Spinal cord (tissue), 10 donors: Measurements from ENCODE around the gene KCTD1. TPM values are rescaled to one million over a fixed set of nuclear protein-coding genes. Genes with fewer than 3 reads are reported as not detected.

Experiments used
- DNase-seq, 6 donors: peaks; one replicate each; pipeline versions ENCODE4 v3.0.0 to v3.0.0-alpha.2; 2013 to 2015; ENCODE audit warnings: low spot score in 6 of 6, low read depth in 4 of 6
- H3K27ac ChIP-seq: one replicate; pipeline ENCODE4 v1.5.1; 2013; ENCODE audit warnings: low read depth, low read length, control low read depth
- H3K27me3 ChIP-seq: one replicate; pipeline ENCODE4 v1.6.1; 2013; ENCODE audit warnings: low read length; ENCODE audit not compliant: control insufficient read depth, insufficient read depth
- H3K36me3 ChIP-seq: one replicate; pipeline ENCODE4 v1.6.1; 2013; ENCODE audit warnings: low read length; ENCODE audit not compliant: control insufficient read depth, insufficient read depth
- H3K4me1 ChIP-seq: one replicate; pipeline ENCODE4 v1.6.1; 2013; ENCODE audit warnings: low read length; ENCODE audit not compliant: control insufficient read depth, insufficient read depth
- H3K4me3 ChIP-seq: one replicate; pipeline ENCODE4 v1.5.1; 2013; ENCODE audit warnings: low read depth, low read length, control low read depth
- H3K9me3 ChIP-seq: one replicate; pipeline ENCODE4 v1.6.1; 2013; ENCODE audit warnings: low read length; ENCODE audit not compliant: control insufficient read depth, insufficient read depth
- WGBS: methylation state at CpG from one replicate; pipeline ENCODE4 v1.1.5; 2013; ENCODE audit warnings: missing lambda C conversion rate; ENCODE audit not compliant: insufficient coverage; 5-methylcytosine and 5-hydroxymethylcytosine counted together
- polyA plus RNA-seq, 2 donors: library from polyadenylated mRNA; unstranded; fragments of 120-200 nt; gene quantifications; one replicate each; pipeline ENCODE4 v1.2.1, GENCODE V29; 2013; ENCODE audit not compliant: insufficient read length in 2 of 2
- total RNA-seq, 2 donors: library from RNA; depleted of rRNA in 1 of 2; stranded (reverse); fragments of 120-200 nt in 1 of 2; fragments of >200 nt in 1 of 2; gene quantifications; one replicate each; pipeline versions ENCODE4 v1.2.3 to v1.2.4, GENCODE V29; 2013 to 2014
- donor health status: healthy.

Gene KCTD1
- total and polyA plus RNA-seq, 4 donors: 23.0 to 46.7 (median 33.9) TPM

GRCh38 chr18:26566874-26567555 is 18.7 kb upstream of the KCTD1 start:
- no peak for DNase-seq
- no peaks in the 10 kb centered on the region for H3K36me3 ChIP-seq
- H3K27me3 ChIP-seq: no peaks in the 10 kb centered on the region
- WGBS: 43% methylated on average over 1 of the region's 1 CpG
- H3K4me1 ChIP-seq: no peaks in the 10 kb centered on the region
- no peak overlapping the region for H3K27ac ChIP-seq
- no peak overlapping the region for H3K4me3 ChIP-seq
- no peaks in the 10 kb centered on the region for H3K9me3 ChIP-seq

- H3K27ac ChIP-seq: no peak overlapping the region
- no peak for DNase-seq
- H3K36me3 ChIP-seq: no peaks in the 10 kb centered on the region
- no peaks in the 10 kb centered on the region for H3K9me3 ChIP-seq
- H3K4me1 ChIP-seq: no peaks in the 10 kb centered on the region
- H3K4me3 ChIP-seq: no peak overlapping the region
- no peaks in the 10 kb centered on the region for H3K27me3 ChIP-seq
Observed at GRCh38 chr18:26565514-26565913, 17.2 kb upstream of the KCTD1 start.

- Histone ChIP-seq H3K36me3 (no peaks in the 10 kb centered on the region), H3K27ac (no peak overlapping the region), H3K4me3 (no peak overlapping the region), H3K27me3 (no peaks in the 10 kb centered on the region), H3K4me1 (no peaks in the 10 kb centered on the region), H3K9me3 (no peaks in the 10 kb centered on the region)
- 100% methylated on average over 1 of the region's 3 CpGs for WGBS
- no peak for DNase-seq
Observed at GRCh38 chr18:26563024-26563423, 14.7 kb upstream of the KCTD1 start.

GRCh38 chr18:26562568-26562967 is 14.2 kb upstream of the KCTD1 start:
- no peaks in the 10 kb centered on the region for H3K27me3 ChIP-seq
- H3K36me3 ChIP-seq: no peaks in the 10 kb centered on the region
- no peak overlapping the region for H3K4me3 ChIP-seq
- no peak for DNase-seq
- no peak overlapping the region for H3K27ac ChIP-seq
- 100% methylated on average over 1 of the region's 2 CpGs for WGBS
- H3K4me1 ChIP-seq: no peaks in the 10 kb centered on the region
- H3K9me3 ChIP-seq: no peaks in the 10 kb centered on the region

- no peak overlapping the region for H3K27ac ChIP-seq
- 100% methylated on average over 2 of the region's 5 CpGs for WGBS
- H3K4me3 ChIP-seq: no peak overlapping the region
- H3K27me3 ChIP-seq: no peaks in the 10 kb centered on the region
- H3K36me3 ChIP-seq: no peaks in the 10 kb centered on the region
- no peaks in the 10 kb centered on the region for H3K4me1 ChIP-seq
- no peak for DNase-seq
- no peaks in the 10 kb centered on the region for H3K9me3 ChIP-seq
Observed at GRCh38 chr18:26561769-26562168, 13.4 kb upstream of the KCTD1 start.

- Histone ChIP-seq H3K9me3 (no peaks in the 10 kb centered on the region), H3K27ac (no peak overlapping the region), H3K4me3 (no peak overlapping the region), H3K4me1 (no peaks in the 10 kb centered on the region), H3K36me3 (no peaks in the 10 kb centered on the region), H3K27me3 (peaks cover 20% of the 10 kb centered on the region)
- DNase-seq: no peak
- no CpG with 5 or more reads among the region's 3 CpGs for WGBS
Observed at GRCh38 chr18:26556573-26556972, 8.2 kb upstream of the KCTD1 start.

- Histone ChIP-seq H3K36me3 (no peaks in the 10 kb centered on the region), H3K27ac (no peak overlapping the region)
- no CpG with 5 or more reads among the region's 4 CpGs for WGBS
Observed at GRCh38 chr18:26555804-26556553, 7.6 kb upstream of the KCTD1 start.

GRCh38 chr18:26553943-26554342 is 5.6 kb upstream of the KCTD1 start:
- Histone ChIP-seq H3K9me3 (no peaks in the 10 kb centered on the region), H3K27me3 (peaks cover 40% of the 10 kb centered on the region), H3K27ac (no peak overlapping the region), H3K4me1 (peaks cover 23% of the 10 kb centered on the region), H3K4me3 (no peak overlapping the region), H3K36me3 (no peaks in the 10 kb centered on the region)
- no CpG with 5 or more reads among the region's 1 CpG for WGBS
- DNase-seq: no peak

More at GRCh38 chr18:26555804-26556553, 7.6 kb upstream of the KCTD1 start:
- DNase-seq: no peak
- H3K4me1 ChIP-seq: peaks cover 4% of the 10 kb centered on the region
- no peak overlapping the region for H3K4me3 ChIP-seq
- H3K9me3 ChIP-seq: no peaks in the 10 kb centered on the region
- H3K27me3 ChIP-seq: peaks cover 26% of the 10 kb centered on the region

- peaks cover 40% of the 10 kb centered on the region for H3K27me3 ChIP-seq
- no peak for DNase-seq
Observed at GRCh38 chr18:26551695-26552081, 3.3 kb upstream of the KCTD1 start.

More at GRCh38 chr18:26551695-26552081, 3.3 kb upstream of the KCTD1 start:
- WGBS: no CpG with 5 or more reads among the region's 4 CpGs
- Histone ChIP-seq H3K36me3 (peaks cover 8% of the 10 kb centered on the region), H3K9me3 (no peaks in the 10 kb centered on the region), H3K27ac (no peak overlapping the region), H3K4me1 (peaks cover 34% of the 10 kb centered on the region), H3K4me3 (no peak overlapping the region)
